ENCODE data around the gene NFATC1.

The NFATC1 gene

GRCh38 chr18:79400591-79401381 is 5.1 kb downstream of the NFATC1 start:
- peak overlapping the region; percentile 65 for H3K9ac ChIP-seq (ENCODE audit: low read length)
- no peak overlapping the region for H3K27ac ChIP-seq (ENCODE audit: low read length)
- no peak overlapping the region for H2AFZ ChIP-seq (ENCODE audit: low read depth, low read length)
- peak overlapping the region; percentile 66 for H3K4me2 ChIP-seq (ENCODE audit: low read length)
- H4K20me1 ChIP-seq (ENCODE audit: insufficient read depth, low read length), result peaks cover 50% of the 10 kb centered on the region
- H3K4me1 ChIP-seq (ENCODE audit: low read length), result peaks cover 32% of the 10 kb centered on the region
- peak overlapping the region; percentile 79 for H3K4me3 ChIP-seq (ENCODE audit: low read length)
- H3K36me3 ChIP-seq (replicated peaks; ENCODE audit: low read depth, low read length), result peaks cover 36% of the 10 kb centered on the region
- peaks cover 85% of the 10 kb centered on the region for H3K79me2 ChIP-seq (ENCODE audit: low read length)
- H3K9me3 ChIP-seq (ENCODE audit: insufficient read depth, low read length), result no peaks in the 10 kb centered on the region
- TF ChIP-seq CTCF (IDR thresholded peaks at IDR 0.05; ENCODE audit: low read depth, low read length) (no peak), EZH2phosphoT487 (IDR thresholded peaks at IDR 0.05; ENCODE audit: low read depth) (no peak)
- no peaks in the 10 kb centered on the region for H3K27me3 ChIP-seq (ENCODE audit: low read depth, low read length)

DNA sequence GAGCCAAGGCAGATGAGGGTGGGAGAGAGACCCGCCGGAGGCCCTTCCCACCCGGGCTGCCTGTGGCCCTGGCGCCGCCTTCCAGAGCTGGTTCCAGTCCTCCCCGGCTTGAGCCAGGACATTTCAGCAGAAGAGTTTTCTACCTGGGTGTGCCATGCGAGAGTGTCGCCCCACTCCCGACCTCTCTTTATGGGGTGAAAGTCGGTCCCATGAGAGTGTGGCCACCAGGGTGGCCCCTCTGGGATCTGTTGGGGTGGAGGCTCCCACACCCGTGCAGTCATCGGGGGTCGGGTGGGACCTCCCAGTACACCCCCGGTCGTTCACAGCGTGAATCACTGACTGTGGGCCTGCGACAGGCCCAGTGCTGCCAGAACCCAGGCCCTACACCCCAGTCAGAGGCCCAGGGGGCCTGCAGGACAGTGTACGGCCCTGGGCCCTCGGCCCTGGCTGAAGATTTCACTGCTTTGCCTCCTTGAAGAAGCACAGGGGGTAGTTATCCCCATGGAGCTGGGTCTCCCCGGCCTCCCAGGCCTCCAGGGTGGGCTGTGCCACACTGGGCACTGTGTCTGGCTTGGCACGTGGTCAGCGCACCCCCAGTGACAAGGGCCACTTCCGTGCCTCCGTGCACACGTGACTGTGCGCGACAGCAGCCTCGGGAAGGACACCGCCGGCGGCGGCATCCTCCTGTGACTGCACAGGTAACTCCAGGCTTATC is 5.9 kb downstream of the NFATC1 start:
- Histone ChIP-seq H3K4me3 (ENCODE audit: low read length) (no peak overlapping the region), H4K20me1 (ENCODE audit: insufficient read depth, low read length) (peaks cover 54% of the 10 kb centered on the region), H3K79me2 (ENCODE audit: low read length) (peaks cover 90% of the 10 kb centered on the region), H3K4me2 (ENCODE audit: low read length) (no peak overlapping the region), H3K9me3 (ENCODE audit: insufficient read depth, low read length) (no peaks in the 10 kb centered on the region), H3K27me3 (ENCODE audit: low read depth, low read length) (no peaks in the 10 kb centered on the region), H3K9ac (ENCODE audit: low read length) (no peak overlapping the region), H3K27ac (ENCODE audit: low read length) (no peak overlapping the region), H2AFZ (ENCODE audit: low read depth, low read length) (no peak overlapping the region), H3K36me3 (replicated peaks; ENCODE audit: low read depth, low read length) (peaks cover 39% of the 10 kb centered on the region), H3K4me1 (ENCODE audit: low read length) (peaks cover 38% of the 10 kb centered on the region)
- no peak for TF ChIP-seq EZH2phosphoT487 (IDR thresholded peaks at IDR 0.05; ENCODE audit: low read depth)
- TF ChIP-seq CTCF (IDR thresholded peaks at IDR 0.05; ENCODE audit: low read depth, low read length), result no peak

- no peak overlapping the region for H3K27ac ChIP-seq (ENCODE audit: low read length)
- no peaks in the 10 kb centered on the region for H3K27me3 ChIP-seq (ENCODE audit: low read depth, low read length)
- H2AFZ ChIP-seq (ENCODE audit: low read depth, low read length), result no peak overlapping the region
- peaks cover 90% of the 10 kb centered on the region for H3K79me2 ChIP-seq (ENCODE audit: low read length)
- H3K36me3 ChIP-seq (replicated peaks; ENCODE audit: low read depth, low read length), result peaks cover 44% of the 10 kb centered on the region
- H4K20me1 ChIP-seq (ENCODE audit: insufficient read depth, low read length), result peaks cover 59% of the 10 kb centered on the region
- H3K4me2 ChIP-seq (ENCODE audit: low read length), result no peak overlapping the region
- H3K9ac ChIP-seq (ENCODE audit: low read length), result no peak overlapping the region
- H3K4me1 ChIP-seq (ENCODE audit: low read length), result peaks cover 35% of the 10 kb centered on the region
- H3K9me3 ChIP-seq (ENCODE audit: insufficient read depth, low read length), result no peaks in the 10 kb centered on the region
- TF ChIP-seq EZH2phosphoT487 (IDR thresholded peaks at IDR 0.05; ENCODE audit: low read depth), result no peak
- TF ChIP-seq CTCF (IDR thresholded peaks at IDR 0.05; ENCODE audit: low read depth, low read length), result no peak
- H3K4me3 ChIP-seq (ENCODE audit: low read length), result no peak overlapping the region
Observed at GRCh38 chr18:79402209-79402576, 6.5 kb downstream of the NFATC1 start.

- Histone ChIP-seq H4K20me1 (ENCODE audit: insufficient read depth, low read length) (peaks cover 57% of the 10 kb centered on the region), H3K27me3 (ENCODE audit: low read depth, low read length) (no peaks in the 10 kb centered on the region), H3K4me3 (ENCODE audit: low read length) (no peak overlapping the region), H3K36me3 (replicated peaks; ENCODE audit: low read depth, low read length) (peaks cover 35% of the 10 kb centered on the region), H3K4me2 (ENCODE audit: low read length) (no peak overlapping the region), H3K4me1 (ENCODE audit: low read length) (peaks cover 25% of the 10 kb centered on the region), H3K27ac (ENCODE audit: low read length) (no peak overlapping the region), H3K9me3 (ENCODE audit: insufficient read depth, low read length) (no peaks in the 10 kb centered on the region), H3K79me2 (ENCODE audit: low read length) (peaks cover 90% of the 10 kb centered on the region), H3K9ac (ENCODE audit: low read length) (no peak overlapping the region), H2AFZ (ENCODE audit: low read depth, low read length) (no peak overlapping the region)
- TF ChIP-seq CTCF (IDR thresholded peaks at IDR 0.05; ENCODE audit: low read depth, low read length) (no peak), EZH2phosphoT487 (IDR thresholded peaks at IDR 0.05; ENCODE audit: low read depth) (no peak)
Observed at GRCh38 chr18:79402977-79403722, 7.4 kb downstream of the NFATC1 start.

Data from OCI-LY3 (cell line).